Parathyroid adenoma (tissue), 2 donors: ENCODE results near the gene GGA1.

Source experiments
- H2AFZ ChIP-seq: fragments of 300-600 bp; sonication (generic); one replicate; pipeline ENCODE4 v1.7.0; 2017; ENCODE audit warnings: antibody characterized with exemption, mild to moderate bottlenecking
- H3K27ac ChIP-seq: fragments of 300-600 bp; sonication (generic); one replicate; pipeline ENCODE4 v1.7.0; 2017
- H3K27me3 ChIP-seq: fragments of 300-600 bp; sonication (generic); one replicate; pipeline ENCODE4 v1.7.0; 2017; ENCODE audit warnings: low read length; ENCODE audit not compliant: control insufficient read depth, insufficient read depth
- H3K36me3 ChIP-seq: fragments of 300-600 bp; sonication (generic); one replicate; pipeline ENCODE4 v1.7.0; 2017; ENCODE audit warnings: low read length; ENCODE audit not compliant: control insufficient read depth, insufficient read depth
- H3K4me1 ChIP-seq: fragments of 300-600 bp; sonication (generic); one replicate; pipeline ENCODE4 v1.7.0; 2017; ENCODE audit warnings: control low read depth
- H3K4me2 ChIP-seq: fragments of 300-600 bp; sonication (generic); one replicate; pipeline ENCODE4 v1.7.0; 2017; ENCODE audit warnings: low read length
- H3K4me3 ChIP-seq: fragments of 300-600 bp; sonication (generic); one replicate; pipeline ENCODE4 v1.7.0; 2017; ENCODE audit warnings: low read depth, low read length
- H3K79me2 ChIP-seq: fragments of 300-600 bp; sonication (generic); one replicate; pipeline ENCODE4 v1.7.0; 2017; ENCODE audit warnings: control low read depth
- H3K9ac ChIP-seq: fragments of 300-600 bp; sonication (generic); one replicate; pipeline ENCODE4 v1.7.0; 2017; ENCODE audit warnings: mild to moderate bottlenecking
- H3K9me3 ChIP-seq: fragments of 300-600 bp; sonication (generic); one replicate; pipeline ENCODE4 v1.7.0; 2017; ENCODE audit warnings: low read length; ENCODE audit not compliant: control insufficient read depth
- CTCF ChIP-seq: fragments of 300-600 bp; sonication (generic); IDR thresholded peaks from one replicate; pipeline ENCODE4 v1.7.0; 2017; ENCODE audit warnings: antibody characterized with exemption, mild to moderate bottlenecking
- donor health status: primary hyperparathyroidism.

GGA1 gene

GRCh38 chr22:37639070-37639760, 30.6 kb downstream of the GGA1 start, which contains the start of gene SH3BP1:
SH3BP1 (plus strand) TSS chr22:37639669; CDS start chr22:37639788, 119 bp downstream.
- Histone ChIP-seq H3K4me2 (peak within 1 kb of the TSS; percentile 87), H3K27me3 (no peaks in the 10 kb centered on the region), H3K79me2 (peaks cover 2% of the 10 kb centered on the region), H2AFZ (peak within 1 kb of the TSS; percentile 84), H3K27ac (no peak within 1 kb of the TSS), H3K36me3 (no peaks in the 10 kb centered on the region), H3K4me3 (peak within 1 kb of the TSS; percentile 67), H3K9ac (no peak within 1 kb of the TSS), H3K4me1 (peaks cover 35% of the 10 kb centered on the region), H3K9me3 (no peaks in the 10 kb centered on the region)
- TF ChIP-seq CTCF = no peak

GRCh38 chr22:37639771-37640590, 31.3 kb downstream of the GGA1 start:
- Histone ChIP-seq H3K4me2 (peak overlapping the region; percentile 87), H3K79me2 (peaks cover 2% of the 10 kb centered on the region), H3K27ac (no peak overlapping the region), H3K9me3 (no peaks in the 10 kb centered on the region), H3K27me3 (no peaks in the 10 kb centered on the region), H3K4me1 (peaks cover 29% of the 10 kb centered on the region), H3K9ac (no peak overlapping the region), H3K36me3 (no peaks in the 10 kb centered on the region), H2AFZ (peak overlapping the region; percentile 84), H3K4me3 (peak overlapping the region; percentile 67)
- TF ChIP-seq CTCF = no peak

- no peak for TF ChIP-seq CTCF
These were observed 32.2 kb downstream of the GGA1 start for GRCh38 chr22:37640591-37641560.

GRCh38 chr22:37641561-37641949, 32.9 kb downstream of the GGA1 start:
- Histone ChIP-seq H2AFZ (no peak overlapping the region), H3K36me3 (no peaks in the 10 kb centered on the region), H3K27ac (no peak overlapping the region), H3K4me3 (no peak overlapping the region), H3K9ac (no peak overlapping the region), H3K27me3 (no peaks in the 10 kb centered on the region), H3K79me2 (peaks cover 2% of the 10 kb centered on the region), H3K4me2 (no peak overlapping the region), H3K9me3 (no peaks in the 10 kb centered on the region), H3K4me1 (peaks cover 15% of the 10 kb centered on the region)
- TF ChIP-seq CTCF = no peak

More at GRCh38 chr22:37640591-37641560, 32.2 kb downstream of the GGA1 start:
- no peaks in the 10 kb centered on the region for H3K27me3 ChIP-seq
- H3K4me3 ChIP-seq = no peak overlapping the region
- peak overlapping the region; percentile 87 for H3K4me2 ChIP-seq
- peaks cover 20% of the 10 kb centered on the region for H3K4me1 ChIP-seq
- no peak overlapping the region for H2AFZ ChIP-seq
- no peaks in the 10 kb centered on the region for H3K9me3 ChIP-seq
- H3K9ac ChIP-seq = no peak overlapping the region
- peaks cover 2% of the 10 kb centered on the region for H3K79me2 ChIP-seq
- no peaks in the 10 kb centered on the region for H3K36me3 ChIP-seq
- H3K27ac ChIP-seq = no peak overlapping the region
